Endothelial cell of umbilical vein (primary cell): ENCODE data around the gene TFDP1. TPM values are rescaled to one million over a fixed set of nuclear protein-coding genes. Genes with fewer than 3 reads are reported as not detected.

Experiments
- BruUV-seq: library from RNA; stranded (reverse); fragments of 400-500 nt; replicated peaks from 2 replicates; lab custom pipeline; 2021; lab: Mats Ljungman, UMichigan
- CTCF ChIA-PET: fragments of 300-600, 350-600 bp; sonication (Branson Sonifier 250); formaldehyde crosslinking; loops from one replicate; lab custom pipeline; 2021; ENCODE audit warnings: antibody characterized with exemption, inconsistent platforms; lab: Charles Lee
- POLR2A ChIA-PET: fragments of 300-600, 350-600 bp; sonication (Branson Sonifier 250); formaldehyde crosslinking; loops from one replicate; lab custom pipeline; 2021; ENCODE audit warnings: antibody characterized with exemption, inconsistent platforms; lab: Charles Lee
- DNase-seq: peaks from one replicate; pipeline ENCODE4 v3.0.0-alpha.2; 2011; ENCODE audit warnings: low read depth, low spot score
- FAIRE-seq: peaks from 2 replicates; lab custom pipeline; 2011; peaks lifted over from hg19 to GRCh38; lab: Jason Lieb, UNC
- H2AFZ ChIP-seq: 2 replicates; pipeline ENCODE4 v1.6.0; 2012; ENCODE audit warnings: low read depth, low read length, control low read depth, inconsistent platforms
- H3K27ac ChIP-seq: 2 replicates; pipeline ENCODE4 v1.5.1; 2011; ENCODE audit warnings: low read depth, mild to moderate bottlenecking, control low read depth, low read length, moderate library complexity; ENCODE audit not compliant: insufficient read depth
- H3K27me3 ChIP-seq, 2 experiments: 2 replicates each; pipeline versions ENCODE4 v1.6.0 to v1.6.1; 2011; ENCODE audit warnings: low read length in 2 of 2, mixed read lengths in 1 of 2; ENCODE audit not compliant: control insufficient read depth in 2 of 2, insufficient read depth in 2 of 2
- H3K36me3 ChIP-seq, 2 experiments: 2 replicates in 1 of 2; 3 replicates in 1 of 2; pipeline ENCODE4 v1.5.1; 2011; ENCODE audit warnings: low read length in 2 of 2, mild to moderate bottlenecking in 1 of 2, moderate library complexity in 1 of 2; ENCODE audit not compliant: control insufficient read depth in 2 of 2, insufficient read depth in 2 of 2; ENCODE audit errors: extremely low read depth in 1 of 2
- H3K4me1 ChIP-seq: 3 replicates; pipeline ENCODE4 v1.5.1; 2011; ENCODE audit warnings: mild to moderate bottlenecking, low read length; ENCODE audit not compliant: control insufficient read depth, insufficient read depth; ENCODE audit errors: extremely low read depth
- H3K4me2 ChIP-seq: 2 replicates; pipeline ENCODE4 v1.6.1; 2011; ENCODE audit warnings: low read length, control low read depth, mixed read lengths; ENCODE audit not compliant: insufficient read depth
- H3K4me3 ChIP-seq, 3 experiments: fragments of 200-600 bp in 1 of 3; sonication (generic), shearing (Covaris generic) in 1 of 3; replicated peaks in 1 of 3; 2 replicates each; pipeline ENCODE4 v1.5.1; 2011 to 2016; ENCODE audit warnings: control low read depth in 3 of 3, low read length in 3 of 3, mild to moderate bottlenecking in 2 of 3, inconsistent platforms in 1 of 3, low read depth in 1 of 3, moderate library complexity in 1 of 3; ENCODE audit not compliant: insufficient read depth in 1 of 3
- H3K79me2 ChIP-seq: 2 replicates; pipeline ENCODE4 v1.6.0; 2012; ENCODE audit warnings: low read length, inconsistent platforms; ENCODE audit not compliant: control insufficient read depth, insufficient read depth
- H3K9ac ChIP-seq: replicated peaks from 2 replicates; pipeline ENCODE3; 2011; ENCODE audit warnings: low read length, control low read depth; ENCODE audit not compliant: insufficient read depth; ENCODE audit errors: extremely low read depth
- H3K9me1 ChIP-seq: replicated peaks from 3 replicates; pipeline ENCODE4 v1.6.0; 2011; ENCODE audit warnings: mild to moderate bottlenecking, low read length; ENCODE audit not compliant: control insufficient read depth, insufficient read depth; ENCODE audit errors: extremely low read depth
- H3K9me3 ChIP-seq: replicated peaks from 2 replicates; pipeline ENCODE4 v1.5.1; 2012; ENCODE audit warnings: low read length, inconsistent platforms; ENCODE audit not compliant: control insufficient read depth, insufficient read depth
- H4K20me1 ChIP-seq: replicated peaks from 2 replicates; pipeline ENCODE3; 2011; ENCODE audit warnings: mild to moderate bottlenecking, low read length; ENCODE audit not compliant: control insufficient read depth, insufficient read depth; ENCODE audit errors: extremely low read depth
- EZH2 ChIP-seq: IDR thresholded peaks from 2 replicates; pipeline ENCODE4 v1.6.1; 2012; ENCODE audit warnings: borderline replicate concordance, low read depth, mild to moderate bottlenecking, moderate library complexity, low read length, inconsistent platforms; ENCODE audit not compliant: severe bottlenecking
- FOS ChIP-seq: IDR thresholded peaks from 2 replicates; pipeline ENCODE4 v1.6.1; 2011; ENCODE audit warnings: mild to moderate bottlenecking, low read length, moderate library complexity, borderline replicate concordance; ENCODE audit not compliant: insufficient read depth
- GATA2 ChIP-seq: IDR thresholded peaks from 2 replicates; pipeline ENCODE4 v1.7.0; 2011; ENCODE audit warnings: low read depth, mild to moderate bottlenecking, moderate library complexity, mixed read lengths, low read length; ENCODE audit not compliant: insufficient read length, insufficient read depth
- JUN ChIP-seq: IDR thresholded peaks from 2 replicates; pipeline ENCODE4 v1.6.1; 2011; ENCODE audit warnings: borderline replicate concordance, low read depth; ENCODE audit not compliant: insufficient read length, insufficient read depth
- MYC ChIP-seq: IDR thresholded peaks from one replicate; pipeline ENCODE4 v1.6.1; 2011; ENCODE audit warnings: mild to moderate bottlenecking, low read depth, low read length
- POLR2A ChIP-seq: IDR thresholded peaks from 2 replicates; pipeline ENCODE4 v1.6.1; 2012; ENCODE audit warnings: low read depth, mild to moderate bottlenecking, control low read depth, low read length
- POLR2AphosphoS5 ChIP-seq: IDR thresholded peaks from 2 replicates; pipeline ENCODE4 v1.6.1; 2012; ENCODE audit warnings: low read depth, mild to moderate bottlenecking, control low read depth, low read length, moderate library complexity; ENCODE audit not compliant: insufficient read depth
- dilution Hi-C: fragments of 300-500 bp; cut with MboI; formaldehyde crosslinking; loops from one replicate; pipeline ENCODE4 v1.15.0; 2019; ENCODE audit warnings: low sequenced_read_pairs; ENCODE audit not compliant: extremely low pct_ligation_motif_present
- intact Hi-C: fragments of 100-400 bp; cut with micrococcal nuclease; formaldehyde crosslinking; loops from one replicate; pipeline ENCODE4 v1.10.0; 2022
- polyA plus RNA-seq, 4 experiments: library from polyadenylated mRNA; depleted of rRNA in 3 of 4; stranded (reverse) in 3 of 4; unstranded in 1 of 4; fragments of >200 nt; gene quantifications; 2 replicates each; pipeline versions ENCODE4 v1.2.1 to v1.2.3, GENCODE V29; 2011 to 2012; ENCODE audit warnings: missing spikeins in 1 of 4
- total RNA-seq: library from RNA; stranded (reverse); gene quantifications from 2 replicates; pipeline ENCODE4 v1.2.3, GENCODE V29; 2021
- TF ChIP-seq, protein P1 (sequence below), 2 donors: IDR thresholded peaks; 1 replicate in 1 of 2; 2 replicates in 1 of 2; pipeline ENCODE4 v1.5.1; 2011; ENCODE audit warnings: low read length in 2 of 2, mild to moderate bottlenecking in 2 of 2, moderate library complexity in 2 of 2, control low read depth in 1 of 2, inconsistent platforms in 1 of 2, low read depth in 1 of 2; ENCODE audit not compliant: insufficient read depth in 1 of 2; ENCODE audit errors: extremely low read depth in 1 of 2
- TF ChIP-seq, protein P2 (sequence below): IDR thresholded peaks from 2 replicates; pipeline ENCODE4 v1.6.1; 2011; ENCODE audit not compliant: insufficient read depth, insufficient read length

The TFDP1 gene
- total and polyA plus RNA-seq, 2 donors (not counting 3 experiments of a cell fraction or from before 2014, with no cell fraction given): 64.3 to 137 TPM

DNA sequence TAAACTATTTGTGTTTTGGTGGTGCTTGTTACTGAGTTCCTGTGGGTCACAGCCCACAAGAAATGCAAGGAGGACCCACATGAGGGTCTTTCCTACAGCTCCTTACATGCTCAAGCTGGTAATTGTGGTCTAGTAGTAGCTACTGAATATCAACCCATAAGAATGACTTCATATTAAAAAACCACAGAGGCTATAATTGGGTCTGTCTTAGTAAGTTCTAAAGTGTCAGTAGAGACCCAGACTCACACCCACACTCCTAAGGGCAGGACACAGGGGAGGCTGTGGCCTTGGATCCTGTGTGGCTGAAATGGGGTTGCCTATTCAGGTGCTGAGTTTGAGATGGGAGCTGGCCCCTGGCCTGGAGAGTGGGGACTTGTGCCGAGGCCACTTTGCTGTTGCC, 19.6 kb downstream of the TFDP1 start:
- BruUV-seq: no TSS peak

More for the DNA sequence above, 19.6 kb downstream of the TFDP1 start:
- no peak for FAIRE-seq
- ChIA-PET CTCF (no interaction called here), POLR2A (no interaction called here)
- H3K27me3 ChIP-seq: no peaks in the 10 kb centered on the region
- no peak overlapping the region for H3K27ac ChIP-seq
- no peak overlapping the region for H2AFZ ChIP-seq
- peaks cover 95% of the 10 kb centered on the region for H3K79me2 ChIP-seq
- no peaks in the 10 kb centered on the region for H3K4me1 ChIP-seq
- intact Hi-C loops (no loop called here), dilution Hi-C loops (no loop called here)
- no peak overlapping the region for H3K9ac ChIP-seq
- H3K9me1 ChIP-seq: no peaks in the 10 kb centered on the region
- no peak for DNase-seq
- TF ChIP-seq JUN (no peak), GATA2 (no peak), POLR2A (no peak), MYC (no peak), FOS (no peak), EZH2 (no peak), POLR2AphosphoS5 (no peak)
- TF ChIP-seq, protein P1, sequence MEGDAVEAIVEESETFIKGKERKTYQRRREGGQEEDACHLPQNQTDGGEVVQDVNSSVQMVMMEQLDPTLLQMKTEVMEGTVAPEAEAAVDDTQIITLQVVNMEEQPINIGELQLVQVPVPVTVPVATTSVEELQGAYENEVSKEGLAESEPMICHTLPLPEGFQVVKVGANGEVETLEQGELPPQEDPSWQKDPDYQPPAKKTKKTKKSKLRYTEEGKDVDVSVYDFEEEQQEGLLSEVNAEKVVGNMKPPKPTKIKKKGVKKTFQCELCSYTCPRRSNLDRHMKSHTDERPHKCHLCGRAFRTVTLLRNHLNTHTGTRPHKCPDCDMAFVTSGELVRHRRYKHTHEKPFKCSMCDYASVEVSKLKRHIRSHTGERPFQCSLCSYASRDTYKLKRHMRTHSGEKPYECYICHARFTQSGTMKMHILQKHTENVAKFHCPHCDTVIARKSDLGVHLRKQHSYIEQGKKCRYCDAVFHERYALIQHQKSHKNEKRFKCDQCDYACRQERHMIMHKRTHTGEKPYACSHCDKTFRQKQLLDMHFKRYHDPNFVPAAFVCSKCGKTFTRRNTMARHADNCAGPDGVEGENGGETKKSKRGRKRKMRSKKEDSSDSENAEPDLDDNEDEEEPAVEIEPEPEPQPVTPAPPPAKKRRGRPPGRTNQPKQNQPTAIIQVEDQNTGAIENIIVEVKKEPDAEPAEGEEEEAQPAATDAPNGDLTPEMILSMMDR (IDR thresholded peaks at IDR 0.05; ENCODE audit: extremely low read depth in 1 of 2, insufficient read depth in 1 of 2, low read depth in 1 of 2, low read length in 2 of 2): no peak
- TF ChIP-seq, protein P2, sequence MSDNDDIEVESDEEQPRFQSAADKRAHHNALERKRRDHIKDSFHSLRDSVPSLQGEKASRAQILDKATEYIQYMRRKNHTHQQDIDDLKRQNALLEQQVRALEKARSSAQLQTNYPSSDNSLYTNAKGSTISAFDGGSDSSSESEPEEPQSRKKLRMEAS: no peak
- no peak overlapping the region for H3K4me2 ChIP-seq
- H3K4me3 ChIP-seq: no peak overlapping the region
- H4K20me1 ChIP-seq: no peaks in the 10 kb centered on the region
- H3K9me3 ChIP-seq: no peaks in the 10 kb centered on the region
- H3K36me3 ChIP-seq: peaks cover 3 to 23% of the 10 kb centered on the region in 2 experiments
